Activated T-cell treated with anti-CD3 and anti-CD28 coated beads for 1 hour (primary cell): Measurements from ENCODE around the gene UBC.
A peak's percentile ranks its signal among the peaks of the same experiment; 100 is the strongest.
"Not testable (repeated sequence)": the region's sequence is repeated elsewhere in the genome, so short reads cannot be mapped to it uniquely, and the experiment has no call there.

Experiments used
- DNase-seq: peaks from one replicate; pipeline ENCODE4 v3.0.0-alpha.2; 2020; ENCODE audit warnings: low read depth

UBC gene

DNA sequence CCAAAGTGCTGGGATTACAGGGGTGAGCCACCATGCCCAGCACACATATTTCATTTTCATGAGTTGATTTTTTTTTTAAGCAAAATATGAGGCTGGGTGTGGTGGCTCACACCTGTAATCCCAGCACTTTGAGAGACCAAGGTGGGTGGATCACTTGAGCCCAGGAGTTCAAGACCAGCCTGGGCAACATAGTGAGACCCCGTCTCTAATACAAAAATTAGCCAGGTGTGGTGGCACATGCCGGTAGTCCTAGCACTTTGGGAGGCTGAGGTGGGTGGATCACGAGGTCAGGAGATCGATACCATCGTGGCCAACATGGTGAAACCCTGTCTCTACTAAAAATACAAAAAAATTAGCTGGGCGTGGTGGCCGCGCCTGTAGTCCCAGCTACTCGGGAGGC lies 17.1 kb upstream of the UBC start:
- not testable (repeated sequence) for DNase-seq

- no peak for DNase-seq
These were observed 16.1 kb upstream of the UBC start for GRCh38 chr12:124930586-124930985.

GRCh38 chr12:124929649-124930419 lies 15.4 kb upstream of the UBC start:
- DNase-seq, result no peak

- no peak for DNase-seq
These were observed 14.6 kb upstream of the UBC start for GRCh38 chr12:124928912-124929530.

GRCh38 chr12:124928095-124928911 lies 13.9 kb upstream of the UBC start:
- DNase-seq, result no peak

- peak; percentile 88 for DNase-seq
These were observed 13.0 kb upstream of the UBC start for GRCh38 chr12:124927201-124928094.

GRCh38 chr12:124925782-124926181 lies 11.3 kb upstream of the UBC start:
- not testable (repeated sequence) for DNase-seq

GRCh38 chr12:124925117-124925516 lies 10.7 kb upstream of the UBC start:
- no peak for DNase-seq

- DNase-seq, result no peak
These were observed 9.7 kb upstream of the UBC start for GRCh38 chr12:124923905-124924734.

DNA sequence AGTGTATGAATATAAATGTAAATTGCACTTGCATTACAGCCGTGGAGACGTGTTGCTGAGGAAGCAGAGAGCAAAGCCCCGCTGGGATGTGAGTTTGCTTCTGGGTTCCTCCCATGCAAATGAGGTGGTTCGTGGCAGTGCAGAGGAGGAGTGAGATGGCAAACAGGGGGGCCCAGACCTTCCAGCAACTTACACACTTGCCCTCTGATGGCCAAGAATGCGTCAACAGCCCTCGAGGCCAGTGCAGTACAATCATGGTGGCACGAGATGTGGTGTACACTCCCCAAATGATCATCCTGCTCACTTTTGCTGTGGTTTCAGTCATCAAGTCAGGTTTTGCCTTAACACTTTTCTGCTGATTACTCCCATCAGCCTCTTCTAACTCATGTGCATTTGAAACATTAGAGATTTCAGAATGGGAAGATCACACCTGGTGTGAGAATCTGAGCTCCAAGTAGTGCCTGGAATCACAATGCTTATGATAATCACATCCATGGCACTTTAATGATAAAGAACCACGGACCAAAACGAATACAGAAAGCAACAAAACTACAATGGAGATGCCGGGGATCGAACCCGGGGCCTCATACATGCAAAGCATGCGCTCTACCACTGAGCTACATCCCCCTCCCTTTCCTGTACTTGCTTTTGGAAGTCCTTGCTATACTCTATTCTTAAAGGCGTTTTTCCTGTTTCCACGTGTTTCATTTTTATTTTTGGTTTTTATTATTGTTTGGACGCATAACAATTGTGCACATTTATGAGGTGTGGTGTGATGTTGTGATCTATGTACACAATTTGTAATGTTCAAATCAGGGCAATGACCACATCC lies 7.0 kb upstream of the UBC start:
- no peak for DNase-seq

- DNase-seq, result no peak
These were observed 6.0 kb upstream of the UBC start for GRCh38 chr12:124920353-124920935.

DNA sequence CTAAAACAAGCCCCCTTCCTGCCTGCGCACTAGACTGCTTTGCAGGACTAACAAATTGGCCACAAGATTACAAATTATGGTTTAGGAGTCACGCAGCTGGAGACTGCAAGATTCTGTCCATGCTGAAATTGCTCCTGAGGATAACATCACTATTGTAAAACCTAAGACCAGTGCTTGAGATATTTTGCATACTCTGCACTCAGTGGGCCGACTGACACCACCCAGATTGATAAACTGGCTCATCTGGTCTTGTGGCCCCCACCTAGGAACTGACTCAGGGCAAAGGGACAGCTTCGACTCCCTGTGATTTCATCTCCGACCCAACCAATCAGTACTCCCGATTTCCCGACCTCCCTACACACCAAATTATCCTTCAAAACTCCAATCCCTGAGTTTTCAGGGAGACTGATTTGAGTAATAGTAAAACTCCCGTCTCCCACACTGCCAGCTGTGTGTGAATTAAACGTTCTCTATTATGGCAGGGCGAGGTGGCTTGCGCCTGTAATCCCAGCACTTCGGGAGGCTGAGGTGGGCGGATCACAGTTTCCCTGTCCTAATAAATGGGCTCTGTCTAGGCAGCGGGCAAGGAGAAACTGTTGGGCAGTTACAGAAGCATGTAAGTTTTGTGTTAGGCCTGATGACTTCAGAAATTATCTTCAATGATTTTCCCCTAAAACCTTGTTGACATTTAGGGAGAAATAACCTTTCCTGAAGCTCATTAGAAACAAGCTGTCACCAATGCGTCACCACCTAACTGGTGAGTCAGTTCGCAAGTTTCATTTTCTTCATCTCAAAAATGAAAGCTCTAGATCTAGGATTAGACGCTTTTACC lies 5.3 kb upstream of the UBC start:
- no peak for DNase-seq

GRCh38 chr12:124918622-124918988 lies 4.2 kb upstream of the UBC start:
- DNase-seq, result not testable (repeated sequence)

DNA sequence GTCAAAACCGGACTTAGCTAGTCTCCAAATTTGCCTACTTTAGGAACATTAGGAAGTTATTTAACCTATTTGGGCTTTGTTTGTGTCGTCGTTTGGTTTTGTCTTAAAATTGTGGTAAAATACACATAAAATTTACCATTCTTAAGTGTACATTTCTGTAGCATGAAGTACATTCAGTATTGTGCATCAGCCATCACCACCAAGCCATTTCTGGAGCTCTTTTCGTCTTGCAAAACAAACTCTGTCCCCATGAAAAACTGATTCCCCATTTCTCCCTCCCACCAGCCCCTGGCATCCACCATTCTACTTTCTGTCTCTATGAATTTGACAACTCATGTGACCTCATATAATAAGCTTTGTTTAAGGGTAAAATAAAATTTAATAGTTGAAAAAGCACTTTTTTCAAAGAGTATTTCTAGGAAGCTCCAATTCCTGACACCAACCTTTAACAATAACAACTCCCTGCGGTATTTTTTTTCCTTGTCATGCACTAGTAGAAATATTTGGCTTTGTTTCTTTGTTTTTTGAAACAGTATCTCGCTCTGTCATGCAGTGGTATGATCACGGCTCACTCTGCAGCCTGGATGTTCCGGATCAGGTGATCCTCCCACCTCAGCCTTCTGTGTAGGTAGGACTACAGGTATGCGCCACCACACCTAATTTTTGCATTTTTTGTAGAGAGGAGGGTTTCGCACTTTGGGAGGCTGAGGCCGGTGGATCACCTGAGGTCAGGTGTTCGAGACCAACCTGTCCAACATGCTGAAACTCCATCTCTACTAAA lies 3.6 kb upstream of the UBC start:
- DNase-seq, result no peak

- peak; percentile 81 for DNase-seq
These were observed 2.8 kb upstream of the UBC start for GRCh38 chr12:124917135-124917840.

GRCh38 chr12:124916374-124917134 lies 2.1 kb upstream of the UBC start:
- no peak for DNase-seq
